ENCODE measurements around the gene LDLRAD2.
"Not testable (repeated sequence)": the region's sequence is repeated elsewhere in the genome, so short reads cannot be mapped to it uniquely, and the experiment has no call there.

Gene LDLRAD2

GRCh38 chr1:21824926-21825325 is 12.9 kb downstream of the LDLRAD2 start:
- DNase-seq: no peak

- no peak for DNase-seq
Measured at GRCh38 chr1:21825393-21825792, 13.3 kb downstream of the LDLRAD2 start.

- not testable (repeated sequence) for DNase-seq
Measured at GRCh38 chr1:21826694-21827093, 14.6 kb downstream of the LDLRAD2 start.

- no peak for DNase-seq
Measured at GRCh38 chr1:21827141-21827679, 15.1 kb downstream of the LDLRAD2 start.

- no peak for DNase-seq
Measured at GRCh38 chr1:21828075-21828474, 16.0 kb downstream of the LDLRAD2 start.

- DNase-seq: no peak
Measured at GRCh38 chr1:21828506-21829210, 16.6 kb downstream of the LDLRAD2 start.

GRCh38 chr1:21829294-21829693 is 17.2 kb downstream of the LDLRAD2 start:
- DNase-seq: no peak

GRCh38 chr1:21830792-21831453 is 18.9 kb downstream of the LDLRAD2 start:
- DNase-seq: peak; percentile 18

- DNase-seq: peak; percentile 16
Measured at GRCh38 chr1:21831454-21831970, 19.4 kb downstream of the LDLRAD2 start.

- DNase-seq: no peak
Measured at GRCh38 chr1:21833392-21833976, 21.4 kb downstream of the LDLRAD2 start.

GRCh38 chr1:21834094-21834493 is 22.0 kb downstream of the LDLRAD2 start:
- DNase-seq: no peak

GRCh38 chr1:21834666-21835065 is 22.6 kb downstream of the LDLRAD2 start:
- DNase-seq: no peak

GRCh38 chr1:21836010-21836409 is 23.9 kb downstream of the LDLRAD2 start:
- DNase-seq: no peak

- no peak for DNase-seq
Measured at GRCh38 chr1:21836729-21837128, 24.7 kb downstream of the LDLRAD2 start.

- DNase-seq: no peak
Measured at GRCh38 chr1:21837476-21837875, 25.4 kb downstream of the LDLRAD2 start.

GRCh38 chr1:21838359-21839157 is 26.5 kb downstream of the LDLRAD2 start:
- no peak for DNase-seq

GRCh38 chr1:21839337-21840037 is 27.4 kb downstream of the LDLRAD2 start:
- no peak for DNase-seq

GRCh38 chr1:21840981-21841380 is 28.9 kb downstream of the LDLRAD2 start:
- no peak for DNase-seq

GRCh38 chr1:21841852-21842466 is 29.9 kb downstream of the LDLRAD2 start:
- DNase-seq: no peak

- peak; percentile 17 for DNase-seq
Measured at GRCh38 chr1:21842606-21843162, 30.6 kb downstream of the LDLRAD2 start.

GRCh38 chr1:21843208-21843607 is 31.1 kb downstream of the LDLRAD2 start:
- DNase-seq: peak; percentile 17

Measured in right hindlimb (tissue), 1 donor.